Myocyte (in vitro differentiated cells): ENCODE data around the gene PCMTD2. TPM values are rescaled to one million over a fixed set of nuclear protein-coding genes. Genes with fewer than 3 reads are reported as not detected.
"Not testable (repeated sequence)": the region's sequence is repeated elsewhere in the genome, so short reads cannot be mapped to it uniquely, and the experiment has no call there.

Experiments used
- DNase-seq: peaks from one replicate; pipeline ENCODE4 v3.0.0-alpha.2; 2012; ENCODE audit warnings: low read depth
- total RNA-seq: library from RNA; depleted of rRNA; stranded (reverse); fragments of >200 nt; gene quantifications from 2 replicates; pipeline ENCODE4 v1.2.3, GENCODE V29; 2014

Gene PCMTD2
- total RNA-seq, 1 donor from 2014 or later = 62.3 TPM

DNA sequence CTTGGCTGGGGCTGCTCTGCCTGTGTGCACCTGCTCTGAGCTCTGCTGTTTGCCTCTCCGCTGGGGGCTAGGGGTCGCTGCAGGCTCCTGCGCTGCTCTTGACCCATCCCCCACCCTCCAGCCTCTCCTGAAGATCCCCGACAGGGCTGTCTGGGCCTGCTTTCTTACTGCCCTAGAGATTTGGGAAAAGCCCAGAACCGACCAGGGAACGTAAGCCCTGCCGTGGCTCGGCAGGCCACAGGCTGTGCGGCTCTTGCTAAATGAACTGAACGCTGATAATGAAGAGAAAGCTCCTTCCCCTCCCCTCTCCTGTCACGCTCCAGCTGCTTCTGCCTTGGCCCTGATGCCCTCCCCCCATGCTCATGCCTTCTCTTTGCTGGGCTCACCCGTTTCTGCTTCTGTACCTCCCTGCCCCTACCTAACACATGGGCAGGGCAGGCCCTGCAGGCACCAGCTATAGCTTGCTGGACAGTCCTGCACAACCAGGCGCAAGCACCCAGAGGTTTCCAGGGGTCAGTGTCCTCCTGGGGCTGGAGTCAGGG, 32.0 kb upstream of the PCMTD2 start:
- DNase-seq = no peak

DNA sequence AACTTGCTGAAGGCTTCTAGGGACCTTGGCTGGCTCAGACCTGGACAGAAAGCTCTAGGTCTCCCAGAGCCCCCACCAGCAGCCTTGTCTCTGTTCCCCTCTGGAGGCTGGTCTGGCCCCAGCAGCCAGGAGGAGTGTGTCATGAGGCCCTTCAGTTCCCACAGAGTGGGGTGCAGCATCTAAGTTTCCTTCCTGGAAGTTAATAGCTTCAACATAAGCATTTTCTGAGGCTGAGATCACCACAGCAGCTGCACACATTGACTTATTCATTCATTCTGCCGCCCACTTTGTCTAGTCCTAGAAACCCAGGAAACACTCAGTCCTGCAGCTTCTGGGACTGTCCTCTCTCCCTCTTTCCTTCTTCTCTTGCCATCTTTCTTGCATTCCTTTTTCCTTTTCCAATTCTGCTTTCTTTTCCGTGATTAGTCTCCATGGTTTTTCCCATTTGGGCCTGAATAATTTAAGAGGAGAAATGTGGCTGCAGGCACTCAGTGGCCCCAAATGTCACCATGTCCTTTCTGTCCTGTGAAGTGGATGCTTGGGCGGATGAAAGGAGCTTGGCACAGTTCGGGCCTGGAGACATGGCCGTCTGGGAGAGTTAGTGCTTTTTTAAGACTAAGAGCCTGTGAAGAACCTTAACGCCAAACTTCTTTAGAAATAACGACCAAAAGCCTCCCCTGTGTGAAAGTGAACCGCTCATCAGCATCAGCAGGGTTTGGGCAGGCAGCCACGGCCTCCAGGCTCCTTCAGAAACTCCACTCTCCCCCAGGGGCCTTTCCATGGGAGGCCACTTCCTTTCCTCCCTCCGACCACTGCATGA, 31.0 kb upstream of the PCMTD2 start:
- peak; percentile 86 for DNase-seq

DNA sequence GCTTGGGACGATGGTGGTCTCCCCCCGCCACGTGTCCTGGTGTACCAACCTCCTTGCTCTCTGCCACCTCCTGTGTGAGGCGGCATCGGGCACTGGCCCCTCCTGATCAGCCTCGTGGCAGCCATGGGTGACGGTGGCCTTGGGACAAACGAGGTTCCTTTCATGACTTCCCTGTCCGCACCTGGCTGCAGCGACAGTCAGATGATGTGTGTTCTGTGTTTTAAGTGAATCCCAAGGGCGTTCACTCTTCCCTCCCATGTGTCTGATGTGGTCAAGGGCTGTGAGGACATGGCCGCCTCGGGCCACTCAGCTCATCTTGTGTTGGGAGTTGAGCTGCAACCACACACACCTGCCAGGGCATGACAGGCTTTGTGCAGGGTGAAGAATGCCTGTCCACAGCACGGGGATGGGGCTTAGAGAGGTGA, 30.4 kb upstream of the PCMTD2 start:
- peak; percentile 22 for DNase-seq

DNA sequence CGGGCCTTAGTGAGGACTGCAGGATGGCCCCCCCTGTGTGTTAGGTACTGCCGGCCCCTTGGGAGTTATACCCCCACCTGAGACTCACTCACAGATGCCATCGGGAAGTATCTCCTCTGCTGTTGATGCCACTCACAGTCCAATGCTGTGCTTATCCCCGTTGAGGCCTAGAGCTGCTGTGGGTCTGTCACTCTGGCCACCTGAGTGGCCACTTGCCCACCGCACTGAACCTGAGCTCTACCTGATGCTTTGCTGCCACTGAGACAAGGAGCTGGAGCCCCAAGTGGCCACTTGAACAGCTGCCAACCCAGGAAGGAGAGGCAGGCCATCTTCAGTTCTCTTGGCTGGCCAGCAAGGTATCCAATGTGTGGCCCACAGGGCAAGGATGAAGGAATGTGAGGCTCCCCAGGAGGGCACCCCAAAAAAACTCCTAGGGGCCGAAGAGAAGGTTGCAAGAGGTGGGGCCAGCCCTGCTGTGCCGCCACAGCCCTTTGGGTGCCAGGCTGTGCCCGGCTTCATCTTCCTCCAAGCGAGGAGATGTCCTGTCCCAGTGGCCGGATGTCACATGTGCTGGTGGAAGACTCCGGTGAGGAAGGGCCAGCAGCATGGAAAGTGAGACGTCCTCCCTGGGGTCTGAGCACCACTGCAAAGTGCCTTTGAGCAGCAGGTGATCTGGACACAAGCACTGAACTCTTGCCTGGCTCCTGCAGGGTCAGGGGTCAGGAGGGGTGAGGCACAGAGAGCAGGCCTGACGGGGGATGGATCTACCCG, 29.5 kb upstream of the PCMTD2 start:
- no peak for DNase-seq

DNA sequence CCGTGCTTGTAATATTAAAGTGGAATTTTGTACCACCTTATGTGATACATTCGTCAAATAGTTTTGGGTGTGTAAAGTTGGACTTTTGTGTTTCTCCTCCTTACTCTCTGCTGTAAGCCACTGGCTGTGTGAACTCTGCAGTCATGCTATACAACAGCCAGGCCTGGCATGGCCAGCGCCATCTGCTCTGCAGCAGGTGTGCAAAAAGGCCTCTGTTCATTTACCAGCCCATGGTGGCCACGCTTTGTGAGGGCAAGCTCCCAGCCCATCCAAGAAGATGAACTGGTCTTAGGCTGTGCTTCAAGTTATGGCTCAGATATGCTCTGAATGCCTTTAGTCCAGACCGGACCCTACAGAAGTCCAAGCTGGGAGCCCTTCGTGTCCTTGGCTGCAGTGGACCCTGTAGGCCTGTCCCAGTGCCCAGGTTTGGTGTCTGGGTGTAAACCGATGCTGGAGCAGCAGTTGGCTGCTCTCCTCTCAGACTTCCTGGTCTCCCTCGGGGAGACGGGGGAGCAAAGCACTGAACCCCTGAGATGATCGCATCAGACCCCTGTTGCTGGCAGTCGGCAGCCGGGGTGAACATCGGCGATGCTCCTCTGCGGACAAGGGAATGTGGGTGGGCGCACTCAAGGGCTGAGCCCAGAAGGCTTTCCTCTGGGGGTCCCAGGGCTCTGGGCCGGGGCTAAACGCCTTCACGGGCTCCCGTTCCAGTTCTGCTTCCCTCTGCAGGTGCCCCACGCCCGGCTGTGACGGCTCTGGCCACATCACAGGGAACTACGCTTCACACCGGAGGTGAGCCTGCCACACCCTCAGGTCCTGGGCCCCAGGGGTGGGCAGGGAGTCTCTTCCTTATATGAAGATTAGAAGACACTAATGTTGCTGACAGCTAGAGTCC, 28.6 kb upstream of the PCMTD2 start:
- peak; percentile 26 for DNase-seq

DNA sequence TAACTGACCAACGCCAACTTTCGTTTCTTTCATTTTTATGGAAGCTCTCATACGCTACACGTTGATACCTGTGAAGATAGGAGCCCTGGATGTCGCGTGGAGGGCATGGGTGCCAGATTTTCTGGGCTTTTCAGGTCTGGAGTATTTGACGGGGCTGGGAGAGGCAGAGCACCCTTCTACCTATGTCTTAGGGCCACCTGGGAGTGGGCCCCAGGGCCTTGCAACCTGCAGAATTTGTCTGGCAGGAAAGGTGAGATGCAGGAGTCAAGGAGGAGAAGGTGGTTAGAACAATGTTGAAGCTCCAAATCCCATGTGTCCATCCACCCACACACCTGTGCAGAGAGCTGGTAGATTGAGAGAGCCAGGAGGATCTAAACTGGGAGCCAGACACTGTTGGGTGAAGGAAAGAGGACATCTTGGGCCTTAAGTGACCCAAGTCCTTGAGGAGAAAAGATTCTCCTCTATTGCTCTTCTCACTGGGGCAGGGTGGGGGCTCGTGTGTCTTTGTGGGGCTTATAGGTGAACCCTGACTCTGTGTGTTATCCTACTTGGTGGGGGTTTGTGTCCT, 27.4 kb upstream of the PCMTD2 start:
- no peak for DNase-seq

DNA sequence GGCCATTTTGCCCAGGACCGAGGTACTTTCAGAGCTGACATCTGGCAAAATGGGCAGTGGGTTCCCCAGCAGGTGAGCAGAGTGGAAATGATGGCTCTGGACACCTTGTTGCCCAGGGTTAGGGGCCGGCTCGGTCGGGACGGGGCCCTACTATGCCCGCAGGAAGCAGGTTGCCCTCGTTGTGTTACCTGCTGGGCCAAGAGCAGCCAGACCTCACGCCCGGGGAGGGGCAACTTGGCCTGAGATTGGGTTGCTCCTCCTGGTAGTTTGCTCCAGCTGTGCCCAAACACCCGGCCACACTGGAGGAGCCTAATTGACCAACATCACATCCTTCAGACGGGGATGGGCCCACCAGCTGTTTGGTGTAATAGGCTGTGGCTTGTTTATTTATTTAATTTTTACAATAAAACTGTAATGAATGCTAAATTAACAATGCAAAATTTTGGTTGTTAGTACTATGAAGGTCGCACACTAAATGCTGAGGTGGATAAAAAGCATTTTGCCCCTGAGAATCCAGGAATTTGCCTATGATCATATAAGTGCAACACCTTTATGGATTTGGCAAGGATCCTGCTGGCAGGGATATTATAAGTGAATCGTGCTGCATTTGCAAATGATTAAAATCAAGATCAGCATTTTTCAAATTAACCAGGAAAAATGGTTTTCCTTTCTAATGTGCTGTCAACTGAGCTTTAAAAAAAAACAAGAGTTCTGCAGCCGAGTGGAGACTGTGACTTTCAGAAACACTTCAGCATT, 26.6 kb upstream of the PCMTD2 start:
- no peak for DNase-seq

DNA sequence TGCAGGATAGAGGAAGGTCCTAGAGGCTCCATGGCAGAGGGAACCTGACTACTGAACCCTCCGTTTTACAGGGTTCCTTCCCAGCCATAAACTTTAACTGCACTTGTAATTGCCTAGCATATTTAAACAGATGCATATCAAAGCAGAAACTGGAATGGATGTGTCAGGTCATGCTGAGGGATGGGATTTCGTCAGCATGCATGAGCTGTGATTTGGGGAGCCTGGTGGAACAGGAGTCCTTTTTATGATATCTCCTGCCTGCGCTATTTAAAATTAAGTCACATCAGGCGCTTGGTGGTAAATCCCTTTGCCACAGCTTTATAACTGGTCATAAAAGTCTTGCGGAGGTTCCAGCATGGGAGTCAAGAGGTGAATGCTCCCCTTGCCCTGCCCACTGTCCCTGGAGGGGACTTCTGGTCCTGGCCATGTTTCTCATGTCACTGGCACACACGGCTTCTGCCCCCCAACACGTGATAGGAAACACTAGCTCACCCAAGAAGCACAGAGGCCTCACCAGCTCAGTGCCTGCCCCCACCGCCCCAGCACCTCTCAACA, 26.0 kb upstream of the PCMTD2 start:
- no peak for DNase-seq

DNA sequence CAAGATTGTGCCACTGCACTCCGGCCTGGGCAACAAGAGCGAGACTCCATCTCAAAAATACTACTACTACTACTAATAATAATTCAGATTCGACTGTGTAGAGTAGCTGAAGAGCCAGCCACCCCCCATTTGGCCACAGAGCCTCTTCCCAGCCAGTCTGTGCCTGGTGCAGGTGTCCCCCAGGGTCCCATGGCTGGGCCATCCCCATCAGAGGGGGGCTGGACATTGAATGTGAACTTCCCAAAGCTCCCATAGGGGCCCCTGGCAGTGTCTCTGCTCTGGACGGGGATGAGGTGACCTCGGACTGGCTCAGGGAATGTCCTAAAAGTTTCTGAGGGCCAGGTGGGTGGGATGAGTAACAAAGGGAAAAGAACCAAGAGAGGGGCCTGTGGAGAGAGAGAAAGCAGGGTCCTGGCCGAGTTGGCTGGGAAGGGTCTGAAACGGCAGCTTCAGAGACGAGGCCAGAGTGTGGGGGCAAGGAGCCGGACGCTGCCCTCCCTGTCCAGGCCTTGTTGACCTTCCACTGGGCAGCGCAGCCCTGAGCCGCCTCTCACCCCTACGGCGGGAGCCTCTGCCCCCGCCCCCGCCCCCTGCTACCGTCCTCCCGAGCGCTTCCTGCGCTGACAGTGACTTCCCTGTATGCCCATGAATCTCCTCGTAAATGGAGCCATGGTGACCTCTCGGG, 24.9 kb upstream of the PCMTD2 start:
- no peak for DNase-seq

DNA sequence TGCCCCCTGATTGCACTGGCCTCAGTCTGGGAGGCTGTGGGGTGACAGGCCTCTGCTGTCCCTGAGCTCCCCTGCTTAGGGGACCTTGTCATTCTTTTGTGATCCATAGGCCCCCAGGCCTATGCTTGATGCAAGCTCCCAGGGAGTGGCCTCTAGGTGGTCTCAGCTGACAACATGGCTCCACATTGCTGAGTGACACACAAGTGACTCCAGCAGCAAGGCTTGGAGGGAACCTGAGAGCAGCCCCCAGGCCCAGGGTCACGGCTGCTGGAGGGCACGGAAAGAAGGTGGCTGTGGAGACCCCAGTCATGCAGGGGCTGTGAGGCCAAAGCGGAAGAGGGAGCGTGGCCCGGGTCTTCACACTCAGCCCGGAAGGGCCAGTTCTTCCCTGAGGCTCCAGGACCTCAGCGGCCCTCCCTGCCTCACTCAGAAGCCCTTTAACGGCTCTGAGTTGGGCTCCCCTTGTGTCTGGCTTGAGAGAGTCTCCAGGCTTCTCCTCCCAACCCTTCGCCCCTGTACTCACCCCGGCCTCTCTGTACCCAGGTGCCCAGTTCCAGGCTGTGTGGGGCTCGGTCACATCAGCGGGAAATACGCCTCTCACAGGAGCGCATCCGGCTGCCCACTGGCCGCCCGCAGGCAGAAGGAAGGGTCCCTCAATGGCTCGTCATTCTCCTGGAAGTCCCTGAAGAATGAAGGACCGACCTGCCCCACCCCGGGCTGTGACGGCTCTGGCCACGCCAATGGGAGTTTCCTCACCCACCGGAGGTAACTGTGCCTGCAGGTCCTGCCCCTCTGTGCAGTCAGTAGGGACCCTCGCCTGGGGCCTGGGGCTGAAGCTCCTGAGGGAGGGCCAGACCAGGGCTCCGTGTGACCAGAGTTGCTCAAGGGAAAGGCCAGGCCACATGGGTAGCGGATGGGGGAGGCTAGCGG, 23.7 kb upstream of the PCMTD2 start:
- no peak for DNase-seq

DNA sequence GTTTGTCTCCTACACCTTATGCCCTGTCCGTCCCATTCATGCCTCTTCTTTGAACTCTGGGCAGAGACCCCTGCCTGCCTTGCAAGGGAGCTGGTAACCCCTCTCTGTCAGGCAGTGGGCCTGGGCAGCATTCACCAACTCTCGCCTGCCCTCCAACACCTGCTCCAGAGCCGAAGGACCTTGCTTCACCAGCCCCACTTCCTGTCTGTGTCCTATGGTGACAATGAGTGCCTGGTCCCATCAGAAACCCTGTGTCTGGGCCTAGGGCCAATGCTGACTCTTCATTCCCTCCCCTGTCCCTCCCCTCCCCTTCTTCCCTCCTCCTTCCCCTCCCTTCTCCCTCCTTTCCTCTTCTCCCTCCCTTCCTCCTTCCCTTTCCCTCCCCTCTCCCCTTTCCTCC, 22.8 kb upstream of the PCMTD2 start:
- DNase-seq = no peak

DNA sequence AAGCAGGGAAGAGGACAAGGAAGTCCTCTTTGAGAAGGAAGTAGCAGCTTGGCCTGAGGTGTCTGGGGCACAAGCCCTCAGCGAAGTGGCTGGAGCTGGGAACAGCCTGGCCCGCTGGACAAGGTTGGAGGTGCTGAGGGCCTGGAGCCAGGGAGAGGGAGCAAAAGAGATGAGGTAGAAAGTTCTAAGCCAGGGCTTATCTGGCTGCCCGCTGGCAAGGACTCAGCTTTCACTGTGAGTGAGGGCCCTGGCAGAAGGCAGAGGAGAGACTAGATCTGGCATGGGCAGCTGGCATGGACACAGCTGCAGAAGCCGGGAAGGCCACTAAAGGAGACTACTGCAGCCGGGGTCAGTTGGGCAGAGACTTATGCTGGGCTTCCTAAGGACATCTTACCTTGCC, 21.8 kb upstream of the PCMTD2 start:
- DNase-seq = peak; percentile 79

DNA sequence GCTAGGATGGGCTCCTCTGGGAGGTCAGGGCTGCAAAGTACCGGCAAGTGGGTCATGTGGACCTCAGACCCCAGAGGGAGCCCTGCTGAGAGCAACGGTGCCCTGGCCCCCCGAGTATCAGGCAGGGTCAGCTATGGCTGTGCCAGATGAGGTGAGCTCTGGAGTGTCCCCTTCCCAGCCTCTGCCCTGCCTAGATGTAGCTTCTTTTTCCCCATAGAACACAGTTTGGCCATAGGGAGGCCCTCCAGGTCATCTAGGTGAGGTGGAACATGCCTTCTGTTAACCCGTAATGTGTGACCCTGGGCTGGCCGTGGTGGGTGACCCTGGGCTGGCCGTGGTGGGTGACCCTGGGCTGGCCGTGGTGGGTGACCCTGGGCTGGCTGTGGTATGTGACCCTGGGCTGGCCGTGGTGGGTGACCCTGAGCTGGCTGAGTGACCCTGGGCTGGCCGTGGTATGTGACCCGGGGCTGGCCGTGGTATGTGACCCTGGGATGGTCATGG, 21.2 kb upstream of the PCMTD2 start:
- no peak for DNase-seq

DNA sequence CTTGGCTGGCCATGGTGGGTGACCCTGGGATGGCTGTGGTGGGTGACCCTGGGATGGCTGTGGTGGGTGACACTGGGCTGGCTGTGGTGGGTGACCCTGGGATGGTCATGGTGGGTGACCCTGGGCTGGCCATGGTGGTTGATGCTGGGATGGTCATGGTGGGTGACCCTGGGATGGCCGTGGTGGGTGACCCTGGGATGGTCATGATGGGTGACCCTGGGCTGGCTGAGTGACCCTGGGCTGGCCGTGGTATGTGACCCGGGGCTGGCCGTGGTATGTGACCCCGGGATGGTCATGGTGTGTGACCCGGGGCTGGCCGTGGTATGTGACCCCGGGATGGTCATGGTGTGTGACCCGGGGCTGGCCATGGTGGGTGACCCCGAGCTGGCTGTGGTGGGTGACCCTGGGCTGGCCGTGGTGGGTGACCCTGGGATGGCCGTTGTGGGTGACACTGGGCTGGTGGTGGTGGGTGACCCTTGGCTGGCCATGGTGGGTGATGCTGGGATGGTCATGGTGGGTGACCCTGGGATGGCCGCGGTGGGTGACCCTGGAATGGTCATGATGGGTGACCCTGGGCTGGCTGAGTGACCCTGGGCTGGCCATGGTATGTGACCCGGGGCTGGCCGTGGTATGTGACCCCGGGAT, 20.5 kb upstream of the PCMTD2 start:
- DNase-seq = not testable (repeated sequence)

DNA sequence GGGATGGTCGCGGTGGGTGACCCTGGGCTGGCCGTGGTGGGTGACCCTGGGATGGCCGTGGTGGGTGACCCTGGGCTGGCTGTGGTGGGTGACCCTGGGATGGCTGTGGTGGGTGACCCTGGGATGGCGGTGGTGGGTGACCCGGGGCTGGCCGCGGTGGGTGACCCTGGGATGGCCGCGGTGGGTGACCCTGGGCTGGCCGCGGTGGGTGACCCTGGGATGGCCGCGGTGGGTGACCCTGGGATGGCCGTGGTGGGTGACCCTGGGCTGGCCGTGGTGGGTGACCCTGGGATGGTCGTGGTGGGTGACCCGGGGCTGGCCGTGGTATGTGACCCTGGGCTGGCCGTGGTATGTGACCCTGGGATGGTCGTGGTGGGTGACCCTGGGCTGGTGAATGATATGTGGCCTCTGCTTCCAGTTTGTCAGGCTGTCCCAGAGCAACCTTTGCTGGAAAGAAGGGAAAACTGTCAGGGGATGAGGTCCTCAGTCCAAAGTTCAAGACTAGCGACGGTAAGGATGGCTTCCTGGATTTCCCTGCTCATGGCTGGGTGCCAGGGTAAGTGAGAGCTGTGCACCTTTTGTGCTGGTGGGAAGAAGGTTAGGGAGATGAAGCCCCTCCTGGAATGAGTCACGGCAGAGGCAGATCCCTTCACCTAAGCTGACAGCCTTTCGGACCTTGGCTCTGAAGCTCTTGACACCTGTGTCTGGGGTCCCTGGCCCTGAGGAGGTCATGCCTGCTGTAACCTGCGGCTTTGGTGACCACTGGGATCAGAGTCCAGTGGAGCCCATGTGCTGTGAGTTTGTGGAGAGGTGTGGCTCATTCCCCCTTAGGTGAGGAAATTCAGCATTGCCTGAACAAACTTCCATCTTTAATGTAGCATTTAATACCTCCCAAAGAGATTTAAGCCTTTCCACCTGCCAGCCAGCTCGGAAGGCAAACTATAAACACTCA, 19.1 kb upstream of the PCMTD2 start:
- no peak for DNase-seq

DNA sequence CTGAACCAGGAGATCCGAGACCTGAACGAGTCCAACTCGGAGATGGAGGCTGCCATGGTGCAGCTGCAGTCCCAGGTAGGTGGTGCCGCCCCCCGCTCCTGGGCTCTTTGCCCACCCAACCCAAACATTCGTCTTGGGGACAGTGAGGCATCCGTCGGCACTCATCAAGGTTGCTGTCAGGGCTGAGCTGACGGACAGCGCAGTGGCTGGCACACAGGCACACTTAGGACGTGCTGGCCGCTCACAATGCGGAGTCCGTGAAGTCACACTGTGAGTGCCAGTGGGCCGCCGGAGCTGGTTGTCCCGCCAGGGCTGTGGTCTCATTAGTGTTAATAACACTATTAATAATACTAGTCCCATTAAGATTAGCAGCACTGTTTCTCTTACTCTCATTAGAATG, 18.2 kb upstream of the PCMTD2 start:
- DNase-seq = no peak
